Measurements from ENCODE around the gene TSPAN6. TPM values are rescaled to one million over a fixed set of nuclear protein-coding genes. Genes with fewer than 3 reads are reported as not detected.

Gene TSPAN6
- total and polyA plus RNA-seq, 4 donors: 42.6 to 97.6 (median 54.6) TPM

DNA sequence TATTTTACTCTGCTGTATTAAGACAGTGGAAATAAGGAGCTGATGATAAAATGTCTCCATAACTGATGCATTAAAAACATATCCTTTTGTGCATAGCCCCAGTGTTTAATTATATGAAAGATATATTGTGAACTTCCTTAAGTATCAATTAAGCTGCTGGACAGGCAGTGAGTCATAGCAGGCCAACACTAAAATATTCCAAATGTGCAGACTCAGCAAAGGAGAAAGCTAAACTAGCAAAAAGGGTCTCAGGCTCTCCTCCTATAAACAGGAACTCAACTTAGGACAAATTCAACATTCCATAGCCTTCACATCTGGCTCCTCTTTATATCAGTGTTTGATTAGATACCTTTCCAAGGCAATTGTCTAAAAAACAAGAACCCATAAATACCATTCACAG, 36.3 kb downstream of the TSPAN6 start:
- Histone ChIP-seq H3K36me3 (ENCODE audit: control insufficient read depth in 4 of 4, insufficient read depth in 3 of 4, low read depth in 1 of 4, low read length in 3 of 4) (no peaks in the 10 kb centered on the region), H3K4me3 (ENCODE audit: low read depth in 1 of 3, low read length in 3 of 3) (no peak overlapping the region), H3K9ac (ENCODE audit: low read depth in 1 of 2, low read length in 2 of 2) (no peak overlapping the region), H3K27ac (ENCODE audit: low read depth in 1 of 2, low read length in 2 of 2) (no peak overlapping the region), H3K9me3 (ENCODE audit: control insufficient read depth in 4 of 4, low read length in 3 of 4) (no peaks in the 10 kb centered on the region), H3K27me3 (ENCODE audit: control insufficient read depth in 4 of 4, insufficient read depth in 4 of 4, low read length in 3 of 4) (no peaks in the 10 kb centered on the region), H3K4me1 (ENCODE audit: control insufficient read depth in 4 of 4, insufficient read depth in 4 of 4, low read length in 3 of 4) (no peaks in the 10 kb centered on the region)
- DNase-seq (ENCODE audit: low spot score): no peak
- no peak for TF ChIP-seq HNF4A (conservative IDR thresholded peaks at IDR 0.05)
- TF ChIP-seq YY1 (IDR thresholded peaks at IDR 0.05): no peak
- no peak for TF ChIP-seq SP1 (IDR thresholded peaks at IDR 0.05)
- no peak for TF ChIP-seq HNF4G (IDR thresholded peaks at IDR 0.05)
- TF ChIP-seq RAD21 (IDR thresholded peaks at IDR 0.05): no peak
- no peak for TF ChIP-seq EGR1 (IDR thresholded peaks at IDR 0.05; ENCODE audit: low read depth in 2 of 2)
- TF ChIP-seq, protein P1, sequence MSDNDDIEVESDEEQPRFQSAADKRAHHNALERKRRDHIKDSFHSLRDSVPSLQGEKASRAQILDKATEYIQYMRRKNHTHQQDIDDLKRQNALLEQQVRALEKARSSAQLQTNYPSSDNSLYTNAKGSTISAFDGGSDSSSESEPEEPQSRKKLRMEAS (IDR thresholded peaks at IDR 0.05): no peak
- TF ChIP-seq NR2F2 (IDR thresholded peaks at IDR 0.05): no peak
- no peak for TF ChIP-seq TAF1 (conservative IDR thresholded peaks at IDR 0.05)
- TF ChIP-seq, protein P2, sequence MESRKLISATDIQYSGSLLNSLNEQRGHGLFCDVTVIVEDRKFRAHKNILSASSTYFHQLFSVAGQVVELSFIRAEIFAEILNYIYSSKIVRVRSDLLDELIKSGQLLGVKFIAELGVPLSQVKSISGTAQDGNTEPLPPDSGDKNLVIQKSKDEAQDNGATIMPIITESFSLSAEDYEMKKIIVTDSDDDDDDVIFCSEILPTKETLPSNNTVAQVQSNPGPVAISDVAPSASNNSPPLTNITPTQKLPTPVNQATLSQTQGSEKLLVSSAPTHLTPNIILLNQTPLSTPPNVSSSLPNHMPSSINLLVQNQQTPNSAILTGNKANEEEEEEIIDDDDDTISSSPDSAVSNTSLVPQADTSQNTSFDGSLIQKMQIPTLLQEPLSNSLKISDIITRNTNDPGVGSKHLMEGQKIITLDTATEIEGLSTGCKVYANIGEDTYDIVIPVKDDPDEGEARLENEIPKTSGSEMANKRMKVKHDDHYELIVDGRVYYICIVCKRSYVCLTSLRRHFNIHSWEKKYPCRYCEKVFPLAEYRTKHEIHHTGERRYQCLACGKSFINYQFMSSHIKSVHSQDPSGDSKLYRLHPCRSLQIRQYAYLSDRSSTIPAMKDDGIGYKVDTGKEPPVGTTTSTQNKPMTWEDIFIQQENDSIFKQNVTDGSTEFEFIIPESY (IDR thresholded peaks at IDR 0.05): no peak
- no peak for TF ChIP-seq FOXA1 (IDR thresholded peaks at IDR 0.05)
- TF ChIP-seq JUND (IDR thresholded peaks at IDR 0.05): no peak
- TF ChIP-seq RXRA (IDR thresholded peaks at IDR 0.05): no peak
- TF ChIP-seq, protein P3, sequence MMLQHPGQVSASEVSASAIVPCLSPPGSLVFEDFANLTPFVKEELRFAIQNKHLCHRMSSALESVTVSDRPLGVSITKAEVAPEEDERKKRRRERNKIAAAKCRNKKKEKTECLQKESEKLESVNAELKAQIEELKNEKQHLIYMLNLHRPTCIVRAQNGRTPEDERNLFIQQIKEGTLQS (IDR thresholded peaks at IDR 0.05): no peak
- TF ChIP-seq, protein P4, sequence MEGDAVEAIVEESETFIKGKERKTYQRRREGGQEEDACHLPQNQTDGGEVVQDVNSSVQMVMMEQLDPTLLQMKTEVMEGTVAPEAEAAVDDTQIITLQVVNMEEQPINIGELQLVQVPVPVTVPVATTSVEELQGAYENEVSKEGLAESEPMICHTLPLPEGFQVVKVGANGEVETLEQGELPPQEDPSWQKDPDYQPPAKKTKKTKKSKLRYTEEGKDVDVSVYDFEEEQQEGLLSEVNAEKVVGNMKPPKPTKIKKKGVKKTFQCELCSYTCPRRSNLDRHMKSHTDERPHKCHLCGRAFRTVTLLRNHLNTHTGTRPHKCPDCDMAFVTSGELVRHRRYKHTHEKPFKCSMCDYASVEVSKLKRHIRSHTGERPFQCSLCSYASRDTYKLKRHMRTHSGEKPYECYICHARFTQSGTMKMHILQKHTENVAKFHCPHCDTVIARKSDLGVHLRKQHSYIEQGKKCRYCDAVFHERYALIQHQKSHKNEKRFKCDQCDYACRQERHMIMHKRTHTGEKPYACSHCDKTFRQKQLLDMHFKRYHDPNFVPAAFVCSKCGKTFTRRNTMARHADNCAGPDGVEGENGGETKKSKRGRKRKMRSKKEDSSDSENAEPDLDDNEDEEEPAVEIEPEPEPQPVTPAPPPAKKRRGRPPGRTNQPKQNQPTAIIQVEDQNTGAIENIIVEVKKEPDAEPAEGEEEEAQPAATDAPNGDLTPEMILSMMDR (IDR thresholded peaks at IDR 0.05; ENCODE audit: low read depth, low read length, missing input control): no peak
- no peak for TF ChIP-seq GABPA (IDR thresholded peaks at IDR 0.05 in 1 of 2, conservative IDR thresholded peaks at IDR 0.05 in 1 of 2)

DNA sequence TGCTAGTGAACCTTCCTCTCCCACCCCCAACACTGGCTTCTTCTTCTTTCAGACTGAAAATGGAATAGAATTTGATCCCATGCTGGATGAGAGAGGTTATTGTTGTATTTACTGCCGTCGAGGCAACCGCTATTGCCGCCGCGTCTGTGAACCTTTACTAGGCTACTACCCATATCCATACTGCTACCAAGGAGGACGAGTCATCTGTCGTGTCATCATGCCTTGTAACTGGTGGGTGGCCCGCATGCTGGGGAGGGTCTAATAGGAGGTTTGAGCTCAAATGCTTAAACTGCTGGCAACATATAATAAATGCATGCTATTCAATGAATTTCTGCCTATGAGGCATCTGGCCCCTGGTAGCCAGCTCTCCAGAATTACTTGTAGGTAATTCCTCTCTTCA, 37.1 kb downstream of the TSPAN6 start:
- Histone ChIP-seq H3K9me3 (ENCODE audit: control insufficient read depth in 4 of 4, low read length in 3 of 4) (no peaks in the 10 kb centered on the region), H3K4me1 (ENCODE audit: control insufficient read depth in 4 of 4, insufficient read depth in 4 of 4, low read length in 3 of 4) (no peaks in the 10 kb centered on the region), H3K36me3 (ENCODE audit: control insufficient read depth in 4 of 4, insufficient read depth in 3 of 4, low read depth in 1 of 4, low read length in 3 of 4) (no peaks in the 10 kb centered on the region), H3K27me3 (ENCODE audit: control insufficient read depth in 4 of 4, insufficient read depth in 4 of 4, low read length in 3 of 4) (no peaks in the 10 kb centered on the region), H3K4me3 (ENCODE audit: low read depth in 1 of 3, low read length in 3 of 3) (no peak overlapping the region), H3K9ac (ENCODE audit: low read depth in 1 of 2, low read length in 2 of 2) (no peak overlapping the region), H3K27ac (ENCODE audit: low read depth in 1 of 2, low read length in 2 of 2) (no peak overlapping the region)
- TF ChIP-seq YY1 (IDR thresholded peaks at IDR 0.05): no peak
- WGBS: 97% methylated on average over 9 of the region's 9 CpGs
- DNase-seq (ENCODE audit: low spot score): no peak

DNA sequence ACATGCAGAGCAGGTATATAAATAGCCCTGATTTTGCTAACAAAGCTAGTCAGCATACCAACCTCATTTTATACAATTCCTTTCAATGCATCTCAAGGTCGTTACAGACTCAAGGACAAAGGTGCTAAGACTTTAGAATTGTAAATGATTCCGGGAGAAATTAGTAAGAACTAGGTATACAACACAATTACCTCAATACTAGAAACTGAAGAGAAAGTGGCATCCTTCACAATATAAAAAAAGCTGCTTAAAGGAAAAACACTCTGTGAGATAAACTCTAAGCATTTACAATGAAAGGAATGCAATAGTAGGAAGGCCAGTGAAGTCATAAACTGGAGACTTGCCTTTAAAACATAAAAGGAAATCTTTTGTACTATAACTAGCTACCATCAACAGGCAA, 40.0 kb downstream of the TSPAN6 start:
- no peak for DNase-seq (ENCODE audit: low spot score)
- Histone ChIP-seq H3K4me1 (ENCODE audit: control insufficient read depth in 4 of 4, insufficient read depth in 4 of 4, low read length in 3 of 4) (no peaks in the 10 kb centered on the region), H3K9ac (ENCODE audit: low read depth in 1 of 2, low read length in 2 of 2) (no peak overlapping the region), H3K36me3 (ENCODE audit: control insufficient read depth in 4 of 4, insufficient read depth in 3 of 4, low read depth in 1 of 4, low read length in 3 of 4) (no peaks in the 10 kb centered on the region), H3K4me3 (ENCODE audit: low read depth in 1 of 3, low read length in 3 of 3) (no peak overlapping the region), H3K9me3 (ENCODE audit: control insufficient read depth in 4 of 4, low read length in 3 of 4) (no peaks in the 10 kb centered on the region), H3K27ac (ENCODE audit: low read depth in 1 of 2, low read length in 2 of 2) (no peak overlapping the region), H3K27me3 (ENCODE audit: control insufficient read depth in 4 of 4, insufficient read depth in 4 of 4, low read length in 3 of 4) (no peaks in the 10 kb centered on the region)
- 89% methylated on average over 2 of the region's 2 CpGs for WGBS
- no peak for TF ChIP-seq FOXA2 (IDR thresholded peaks at IDR 0.05)
- no peak for TF ChIP-seq HNF4G (IDR thresholded peaks at IDR 0.05)
- TF ChIP-seq, protein P4 (IDR thresholded peaks at IDR 0.05; ENCODE audit: low read depth, low read length, missing input control): no peak
- TF ChIP-seq, protein P3 (IDR thresholded peaks at IDR 0.05): no peak
- no peak for TF ChIP-seq HNF4A (conservative IDR thresholded peaks at IDR 0.05)
- no peak for TF ChIP-seq NR2F2 (IDR thresholded peaks at IDR 0.05)
- no peak for TF ChIP-seq YY1 (IDR thresholded peaks at IDR 0.05)
- no peak for TF ChIP-seq EGR1 (IDR thresholded peaks at IDR 0.05; ENCODE audit: low read depth in 2 of 2)
- TF ChIP-seq, protein P5, sequence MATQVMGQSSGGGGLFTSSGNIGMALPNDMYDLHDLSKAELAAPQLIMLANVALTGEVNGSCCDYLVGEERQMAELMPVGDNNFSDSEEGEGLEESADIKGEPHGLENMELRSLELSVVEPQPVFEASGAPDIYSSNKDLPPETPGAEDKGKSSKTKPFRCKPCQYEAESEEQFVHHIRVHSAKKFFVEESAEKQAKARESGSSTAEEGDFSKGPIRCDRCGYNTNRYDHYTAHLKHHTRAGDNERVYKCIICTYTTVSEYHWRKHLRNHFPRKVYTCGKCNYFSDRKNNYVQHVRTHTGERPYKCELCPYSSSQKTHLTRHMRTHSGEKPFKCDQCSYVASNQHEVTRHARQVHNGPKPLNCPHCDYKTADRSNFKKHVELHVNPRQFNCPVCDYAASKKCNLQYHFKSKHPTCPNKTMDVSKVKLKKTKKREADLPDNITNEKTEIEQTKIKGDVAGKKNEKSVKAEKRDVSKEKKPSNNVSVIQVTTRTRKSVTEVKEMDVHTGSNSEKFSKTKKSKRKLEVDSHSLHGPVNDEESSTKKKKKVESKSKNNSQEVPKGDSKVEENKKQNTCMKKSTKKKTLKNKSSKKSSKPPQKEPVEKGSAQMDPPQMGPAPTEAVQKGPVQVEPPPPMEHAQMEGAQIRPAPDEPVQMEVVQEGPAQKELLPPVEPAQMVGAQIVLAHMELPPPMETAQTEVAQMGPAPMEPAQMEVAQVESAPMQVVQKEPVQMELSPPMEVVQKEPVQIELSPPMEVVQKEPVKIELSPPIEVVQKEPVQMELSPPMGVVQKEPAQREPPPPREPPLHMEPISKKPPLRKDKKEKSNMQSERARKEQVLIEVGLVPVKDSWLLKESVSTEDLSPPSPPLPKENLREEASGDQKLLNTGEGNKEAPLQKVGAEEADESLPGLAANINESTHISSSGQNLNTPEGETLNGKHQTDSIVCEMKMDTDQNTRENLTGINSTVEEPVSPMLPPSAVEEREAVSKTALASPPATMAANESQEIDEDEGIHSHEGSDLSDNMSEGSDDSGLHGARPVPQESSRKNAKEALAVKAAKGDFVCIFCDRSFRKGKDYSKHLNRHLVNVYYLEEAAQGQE (IDR thresholded peaks at IDR 0.05): no peak
- TF ChIP-seq GABPA (IDR thresholded peaks at IDR 0.05 in 1 of 2, conservative IDR thresholded peaks at IDR 0.05 in 1 of 2): no peak
- TF ChIP-seq FOXA1 (IDR thresholded peaks at IDR 0.05): no peak
- no peak for TF ChIP-seq RAD21 (IDR thresholded peaks at IDR 0.05)

Measured in liver (tissue), 9 donors.